HG03196 (cell line): ENCODE data around the gene LPP.

Experiments used
- ATAC-seq: cut with Tn5 transposase; IDR thresholded peaks from one replicate; pipeline ENCODE4 v1.9.1; 2021; ENCODE audit not compliant: unreplicated experiment

The LPP gene

DNA sequence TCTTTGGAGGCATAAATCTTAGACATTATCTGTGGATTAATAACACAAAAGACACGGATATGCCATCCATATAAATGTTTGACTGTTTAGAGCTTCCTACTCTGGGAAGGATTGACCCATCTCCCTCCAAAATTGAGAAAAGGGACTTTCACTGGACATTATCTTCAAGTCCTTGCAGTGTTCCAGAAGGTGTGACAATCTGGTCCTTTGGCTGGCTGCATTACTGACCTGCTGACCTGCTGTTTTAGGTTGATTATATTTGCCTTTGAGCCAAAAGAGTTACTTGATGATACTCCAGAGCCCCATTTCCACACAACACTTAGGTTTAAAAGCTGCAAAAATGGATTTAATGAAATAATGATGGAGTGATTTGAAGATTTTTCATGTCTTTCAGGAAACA, 504.6 kb downstream of the LPP start:
- ATAC-seq, result no peak

GRCh38 chr3:188659449-188660090, 505.6 kb downstream of the LPP start:
- ATAC-seq, result no peak

DNA sequence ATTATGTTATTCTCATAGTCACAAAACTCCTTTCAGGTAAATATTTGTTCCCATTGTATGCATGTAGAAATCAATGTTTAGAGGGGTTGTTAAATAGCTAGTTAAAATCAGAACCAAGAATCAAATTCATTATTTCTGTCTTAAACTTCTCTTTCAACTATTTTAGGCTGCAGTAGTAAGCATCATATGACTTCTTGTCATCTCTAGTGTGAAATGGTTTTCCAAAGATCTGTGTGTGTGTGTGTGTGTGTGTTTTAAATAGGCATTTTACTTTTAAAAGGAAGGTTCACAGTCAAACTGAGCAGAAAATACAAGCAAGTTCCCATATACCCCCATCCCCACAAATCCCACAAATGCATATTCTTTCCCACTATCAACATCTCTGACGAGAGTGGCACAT, 506.5 kb downstream of the LPP start:
- ATAC-seq, result no peak

- ATAC-seq, result no peak
Observed at GRCh38 chr3:188661806-188662205, 507.8 kb downstream of the LPP start.

GRCh38 chr3:188662214-188662613, 508.3 kb downstream of the LPP start:
- ATAC-seq, result no peak

DNA sequence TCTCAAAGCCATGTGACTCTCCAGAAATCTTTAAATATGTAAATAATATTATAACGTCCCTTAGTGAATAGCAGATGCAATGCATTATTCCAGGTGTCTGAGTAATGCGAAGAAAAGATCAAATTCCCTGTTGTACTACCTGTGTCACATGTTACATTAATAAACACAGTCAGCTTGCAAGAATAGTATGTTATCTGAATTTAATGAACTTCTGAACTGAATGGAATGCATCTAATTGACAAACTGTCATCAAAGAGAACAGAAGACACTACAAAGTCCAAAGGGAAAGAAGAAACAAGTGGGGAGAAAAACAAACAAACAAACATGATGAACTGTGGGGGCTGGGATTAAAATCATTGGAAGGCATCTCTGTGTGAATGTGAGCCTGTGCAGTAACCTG, 508.8 kb downstream of the LPP start:
- no peak for ATAC-seq

DNA sequence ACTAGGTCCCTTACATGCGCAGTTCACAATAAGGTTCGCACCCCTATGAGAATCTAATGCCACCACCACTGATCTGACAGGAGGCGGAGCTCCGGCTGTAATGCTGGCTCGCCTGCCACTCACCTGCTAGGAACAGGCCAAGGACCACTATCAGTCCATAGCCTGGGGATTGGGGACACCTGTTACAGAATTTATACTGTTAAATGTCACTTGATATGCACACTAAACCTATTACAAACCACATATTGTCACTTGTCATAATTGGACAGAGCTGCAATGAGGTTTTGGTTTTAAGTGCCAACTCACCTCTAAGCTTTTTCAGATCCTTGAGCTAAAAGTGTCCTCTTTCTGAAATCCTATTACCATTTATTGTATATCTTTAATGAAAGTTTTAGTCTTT, 509.9 kb downstream of the LPP start:
- no peak for ATAC-seq

- ATAC-seq, result no peak
Observed at GRCh38 chr3:188664795-188665194, 510.8 kb downstream of the LPP start.

DNA sequence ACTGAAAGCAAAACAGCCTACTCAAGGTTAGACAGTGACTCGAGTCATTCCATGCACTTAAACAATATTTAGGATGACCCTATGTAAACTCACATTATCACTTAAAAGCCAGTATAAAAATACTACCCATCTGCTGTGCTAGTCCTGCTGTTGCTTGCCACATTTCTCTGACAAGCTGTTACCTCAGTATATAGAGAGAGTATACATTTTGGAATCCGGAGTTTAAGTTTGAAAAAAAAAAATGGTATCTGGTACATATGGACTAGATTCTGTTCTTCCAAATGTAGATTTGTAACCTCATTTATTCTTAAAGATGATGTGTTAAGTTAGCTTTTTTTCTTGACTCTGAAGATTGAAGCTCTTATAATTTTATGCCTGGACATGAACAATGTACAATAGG, 514.0 kb downstream of the LPP start:
- ATAC-seq, result no peak

DNA sequence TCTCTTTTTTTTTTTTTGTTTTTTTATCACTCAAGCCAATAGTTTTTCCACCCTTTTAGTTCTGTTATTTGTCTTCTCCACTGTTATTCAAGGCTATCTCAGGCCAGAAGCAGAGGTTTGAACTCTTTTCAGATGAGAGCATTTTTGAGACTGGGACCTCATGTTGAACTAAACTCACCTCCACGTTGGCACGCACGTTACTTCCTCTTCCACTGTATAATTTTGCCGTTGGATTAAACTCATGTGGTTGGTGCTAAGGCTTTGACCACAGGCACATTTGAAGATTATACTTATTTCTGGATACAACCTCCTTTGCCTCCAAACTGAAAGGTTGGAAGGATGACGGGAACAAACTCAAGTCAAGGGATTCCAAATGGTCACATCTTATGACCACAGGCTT, 516.5 kb downstream of the LPP start:
- no peak for ATAC-seq

GRCh38 chr3:188671971-188672370, 518.0 kb downstream of the LPP start:
- ATAC-seq, result no peak

DNA sequence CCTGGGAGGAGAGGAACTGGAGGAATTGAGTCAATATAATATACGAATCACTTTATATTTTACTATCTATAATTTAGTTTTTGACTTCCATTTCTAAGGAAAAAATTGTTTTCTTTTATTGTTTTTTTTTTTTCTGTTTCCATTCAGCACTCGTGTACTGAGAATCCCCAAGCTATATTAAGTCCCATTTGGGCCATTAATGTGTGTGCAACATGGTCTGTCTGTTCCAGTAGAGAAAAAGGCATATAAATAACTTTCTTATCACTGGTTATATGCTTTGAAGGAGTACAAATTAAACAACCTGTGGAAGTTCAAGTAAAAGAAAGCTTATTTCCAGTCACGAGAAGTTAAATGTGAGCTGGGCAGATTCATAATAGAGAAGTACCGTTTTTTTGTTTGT, 518.9 kb downstream of the LPP start:
- ATAC-seq, result no peak

DNA sequence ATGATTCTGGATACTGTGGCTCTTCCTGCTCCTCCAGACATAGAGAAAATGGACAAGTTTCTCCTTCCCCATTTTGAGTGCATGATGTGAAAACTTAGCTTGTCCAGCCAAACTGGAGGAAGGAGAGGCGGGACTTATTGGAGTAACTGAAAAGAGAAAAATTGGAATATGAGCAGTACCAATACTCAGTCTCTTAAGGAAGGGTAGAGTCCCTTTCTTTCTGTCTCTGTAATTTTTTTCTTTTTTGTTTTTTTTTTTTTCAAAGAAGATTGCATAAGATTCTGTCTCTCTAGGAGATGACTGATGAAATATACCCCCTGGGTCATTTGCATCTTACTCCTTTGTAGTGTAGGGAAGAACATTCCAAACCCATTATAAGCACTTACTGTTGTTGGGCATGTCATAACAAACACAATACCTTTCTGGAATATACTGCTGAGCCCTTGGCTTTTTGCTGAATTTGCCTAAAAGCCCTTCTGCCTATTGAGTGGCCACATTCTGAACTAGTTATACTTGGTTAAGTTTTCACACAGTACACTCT, 519.8 kb downstream of the LPP start:
- ATAC-seq, result no peak

DNA sequence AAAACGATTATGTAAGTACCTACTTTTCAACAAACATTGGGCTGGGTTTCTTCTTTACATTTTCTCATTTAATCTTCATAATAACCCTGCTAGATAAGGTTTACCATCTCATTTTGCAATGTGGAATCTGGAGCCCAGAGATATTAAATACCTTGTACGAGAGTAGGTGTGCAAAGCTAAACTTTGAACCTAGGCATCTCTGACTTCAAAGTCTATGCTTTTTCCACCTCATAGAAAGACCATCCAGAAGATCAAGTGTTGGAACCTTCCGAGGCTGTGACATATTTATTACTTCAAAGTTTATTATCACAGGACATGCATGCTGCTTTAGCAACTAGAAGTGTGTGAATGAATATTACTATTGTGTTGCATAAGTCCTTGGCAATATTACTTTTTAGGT, 520.6 kb downstream of the LPP start:
- no peak for ATAC-seq

- no peak for ATAC-seq
Observed at GRCh38 chr3:188677344-188677743, 523.4 kb downstream of the LPP start.

DNA sequence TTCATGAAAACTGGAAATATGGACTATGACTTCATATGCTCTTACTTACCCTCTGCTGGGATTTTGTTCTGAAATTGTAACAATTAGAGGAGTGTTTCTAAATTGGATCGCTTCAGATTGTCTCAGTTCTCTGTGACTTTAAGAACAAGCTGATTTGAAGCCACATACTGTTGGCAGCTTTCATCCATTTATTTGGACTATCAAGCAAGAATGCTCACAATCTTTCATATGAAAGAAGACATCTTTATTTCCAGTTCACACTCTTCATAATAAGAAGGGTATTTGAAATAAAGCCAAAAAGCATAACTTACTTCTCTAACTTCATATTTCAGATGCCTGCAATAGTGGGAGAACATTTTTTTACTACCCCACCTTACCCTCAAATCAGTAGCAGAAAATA, 526.2 kb downstream of the LPP start:
- no peak for ATAC-seq

GRCh38 chr3:188680605-188681004, 526.6 kb downstream of the LPP start:
- no peak for ATAC-seq

DNA sequence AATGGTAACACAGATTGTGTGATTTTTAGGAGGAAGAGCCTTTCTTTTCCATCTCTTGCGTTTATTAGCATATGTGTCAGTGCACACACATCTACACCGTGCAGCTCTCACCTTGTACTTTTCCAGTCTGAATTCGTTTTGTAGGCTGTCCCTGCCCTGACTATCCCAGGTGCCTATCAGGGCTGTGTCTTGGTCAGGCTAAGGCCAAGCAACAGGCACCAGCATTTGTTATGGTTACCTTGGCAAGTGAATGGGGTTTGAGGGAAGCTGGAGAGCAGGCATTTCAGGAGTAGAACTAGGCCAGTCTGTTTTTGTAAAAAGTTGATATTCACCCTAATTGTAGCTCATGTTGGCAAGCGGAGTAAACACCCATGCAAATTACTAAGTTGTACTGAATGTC, 528.4 kb downstream of the LPP start:
- ATAC-seq, result no peak

DNA sequence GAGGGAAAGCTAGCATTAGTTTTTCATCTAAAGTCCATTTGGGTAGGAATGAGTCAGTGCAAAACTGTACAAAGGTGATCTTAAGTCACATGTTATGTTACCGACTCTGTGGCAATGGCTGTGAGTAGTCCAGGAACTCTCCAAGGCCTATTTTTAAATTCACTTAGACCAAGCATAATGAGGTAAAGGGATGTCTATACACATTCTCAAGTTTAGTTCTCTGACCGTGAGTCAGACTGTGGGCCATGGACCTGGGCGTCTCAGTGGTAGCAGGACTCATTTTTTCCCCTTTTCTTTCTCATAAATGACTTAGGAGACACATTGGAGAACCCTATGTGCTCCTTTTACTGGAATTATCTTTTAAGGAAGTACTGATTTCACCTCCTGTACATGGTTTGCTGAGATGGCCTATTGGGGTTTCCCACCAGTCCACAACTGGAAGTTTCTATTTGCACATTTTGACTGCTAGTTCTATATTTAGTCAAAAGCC, 529.1 kb downstream of the LPP start:
- ATAC-seq, result no peak

GRCh38 chr3:188684276-188684675, 530.3 kb downstream of the LPP start:
- ATAC-seq, result no peak

DNA sequence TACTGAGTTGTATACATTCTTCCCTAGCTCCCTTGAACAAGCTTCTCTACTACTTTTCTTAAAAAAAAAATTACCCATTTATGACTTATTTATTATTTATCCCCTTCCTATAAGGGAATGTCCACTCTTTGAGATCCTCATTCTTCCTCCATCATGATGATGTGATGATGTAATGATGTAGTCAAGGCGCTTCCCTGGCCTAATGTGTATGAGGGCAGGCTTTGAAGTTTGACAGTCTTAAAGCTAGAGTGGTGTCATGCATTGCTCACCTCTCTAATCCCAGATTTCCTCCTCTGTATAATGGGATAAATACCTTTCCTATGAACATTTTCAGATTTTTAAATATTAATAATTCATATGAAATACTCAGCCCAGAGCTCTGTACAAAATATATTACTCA, 531.8 kb downstream of the LPP start:
- ATAC-seq, result no peak

- ATAC-seq, result no peak
Observed at GRCh38 chr3:188686324-188686723, 532.4 kb downstream of the LPP start.

DNA sequence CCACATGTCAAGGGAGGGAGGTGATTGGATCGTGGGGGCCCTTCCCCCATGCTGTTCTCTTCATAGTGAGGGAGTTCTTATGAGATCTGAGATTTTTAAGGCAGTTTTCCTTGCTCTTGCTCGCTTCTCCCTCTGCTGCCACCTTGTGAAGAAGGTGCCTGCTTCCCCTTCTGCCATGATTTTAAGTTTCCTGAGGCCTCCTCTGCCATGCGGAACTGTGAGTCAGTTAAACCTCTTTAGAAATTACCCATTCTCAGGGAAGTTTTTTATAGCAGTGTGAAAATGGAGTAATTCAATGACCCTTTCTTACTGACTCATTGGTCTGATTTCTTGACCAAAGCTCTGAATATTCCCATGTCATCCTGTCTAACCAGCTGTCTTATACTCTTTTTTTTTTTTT, 533.4 kb downstream of the LPP start:
- no peak for ATAC-seq
